C4-2B (cell line): ENCODE data around the gene SGK1.

Experiments used
- ZFX ChIP-seq: fragments of 450-650 bp; IDR thresholded peaks from 2 replicates; pipeline ENCODE4 v1.6.1; 2017
- TF ChIP-seq, protein P1 (sequence below): fragments of 450-650 bp; conservative IDR thresholded peaks from 2 replicates; pipeline ENCODE4 v1.5.1; 2017; ENCODE audit warnings: mild to moderate bottlenecking

DNA sequence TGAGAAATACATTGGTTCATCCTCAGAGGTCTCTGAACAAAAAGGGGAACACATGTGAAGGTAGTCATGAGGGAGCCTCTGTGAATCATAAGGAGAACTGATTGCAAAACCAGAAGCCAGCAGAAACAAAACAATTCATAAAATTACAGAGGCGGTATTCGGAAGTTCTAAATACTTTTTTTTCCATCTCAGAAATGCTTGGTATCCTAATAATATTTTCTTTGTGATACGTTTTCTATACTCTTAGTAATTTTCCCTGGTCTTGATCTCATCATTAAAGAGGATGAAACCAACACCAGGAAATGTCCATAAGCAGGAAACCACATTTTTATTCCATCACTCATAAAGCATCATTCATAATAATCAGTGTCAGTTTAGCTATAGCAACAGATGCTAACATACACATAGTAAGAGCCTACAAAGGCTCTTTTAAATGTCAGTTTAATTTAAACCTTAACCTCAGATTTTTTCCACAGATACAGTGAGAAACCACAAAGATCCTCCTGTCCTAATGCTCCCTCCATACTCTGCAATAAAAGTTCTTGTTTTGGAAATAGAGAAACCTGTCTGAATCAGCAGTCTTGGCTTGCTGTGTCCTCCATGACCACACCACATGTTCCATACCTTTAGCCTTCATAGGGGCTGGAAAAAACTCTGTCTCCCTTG is 29.2 kb downstream of the SGK1 start:
- TF ChIP-seq, protein P1, sequence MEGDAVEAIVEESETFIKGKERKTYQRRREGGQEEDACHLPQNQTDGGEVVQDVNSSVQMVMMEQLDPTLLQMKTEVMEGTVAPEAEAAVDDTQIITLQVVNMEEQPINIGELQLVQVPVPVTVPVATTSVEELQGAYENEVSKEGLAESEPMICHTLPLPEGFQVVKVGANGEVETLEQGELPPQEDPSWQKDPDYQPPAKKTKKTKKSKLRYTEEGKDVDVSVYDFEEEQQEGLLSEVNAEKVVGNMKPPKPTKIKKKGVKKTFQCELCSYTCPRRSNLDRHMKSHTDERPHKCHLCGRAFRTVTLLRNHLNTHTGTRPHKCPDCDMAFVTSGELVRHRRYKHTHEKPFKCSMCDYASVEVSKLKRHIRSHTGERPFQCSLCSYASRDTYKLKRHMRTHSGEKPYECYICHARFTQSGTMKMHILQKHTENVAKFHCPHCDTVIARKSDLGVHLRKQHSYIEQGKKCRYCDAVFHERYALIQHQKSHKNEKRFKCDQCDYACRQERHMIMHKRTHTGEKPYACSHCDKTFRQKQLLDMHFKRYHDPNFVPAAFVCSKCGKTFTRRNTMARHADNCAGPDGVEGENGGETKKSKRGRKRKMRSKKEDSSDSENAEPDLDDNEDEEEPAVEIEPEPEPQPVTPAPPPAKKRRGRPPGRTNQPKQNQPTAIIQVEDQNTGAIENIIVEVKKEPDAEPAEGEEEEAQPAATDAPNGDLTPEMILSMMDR: no peak
- TF ChIP-seq ZFX: no peak
